Measurements from ENCODE around the gene FAM200A. TPM values are rescaled to one million over a fixed set of nuclear protein-coding genes. Genes with fewer than 3 reads are reported as not detected.
A peak's percentile ranks its signal among the peaks of the same experiment; 100 is the strongest.
"Not testable (repeated sequence)": the region's sequence is repeated elsewhere in the genome, so short reads cannot be mapped to it uniquely, and the experiment has no call there.

The FAM200A gene
- total RNA-seq, 1 experiment from 2014 or later: 4.7 TPM

- TF ChIP-seq TCF7L2 (IDR thresholded peaks at IDR 0.05; ENCODE audit: borderline replicate concordance, extremely low read depth, insufficient read depth, insufficient read length): no peak
- no peak for TF ChIP-seq JUND (IDR thresholded peaks at IDR 0.05)
- TF ChIP-seq POLR2AphosphoS5 (IDR thresholded peaks at IDR 0.05; ENCODE audit: low read depth, low read length): no peak
- TF ChIP-seq RAD21 (IDR thresholded peaks at IDR 0.05; ENCODE audit: low read depth): no peak
- no peak for TF ChIP-seq SP1 (IDR thresholded peaks at IDR 0.05; ENCODE audit: low read depth)
- TF ChIP-seq ELF1 (IDR thresholded peaks at IDR 0.05; ENCODE audit: borderline replicate concordance, low read depth): no peak
Measured at GRCh38 chr7:99553039-99553438, 1.1 kb upstream of the FAM200A start (continued).

- BruUV-seq (replicated peaks): TSS peak; percentile 67
- CTCF ChIA-PET: no interaction called here
- Histone ChIP-seq H2AFZ (ENCODE audit: low read depth, low read length, poor library complexity, severe bottlenecking) (no peak overlapping the region), H3K4me3 (replicated peaks in 1 of 2; ENCODE audit: low read depth in 1 of 2, low read length in 2 of 2) (peak overlapping the region; percentile 69 to 79), H3K4me1 (ENCODE audit: control insufficient read depth in 1 of 2, insufficient read depth in 2 of 2, low read length in 2 of 2) (peaks cover 3 to 17% of the 10 kb centered on the region in 2 experiments; a peak in 3 of 4 replicates), H3K27me3 (ENCODE audit: insufficient read depth, low read length) (no peaks in the 10 kb centered on the region), H3K9me2 (ENCODE audit: insufficient read depth) (no peaks in the 10 kb centered on the region), H3K9ac (ENCODE audit: low read length) (peak overlapping the region; percentile 88), H3K27ac (ENCODE audit: low read depth, low read length) (peak overlapping the region; percentile 38; the same call in 1 of the 2 replicates), H3K79me2 (ENCODE audit: insufficient read depth, low read length) (peaks cover 14% of the 10 kb centered on the region), H3K36me3 (ENCODE audit: control insufficient read depth in 1 of 2, insufficient read depth in 2 of 2, low read length in 2 of 2) (peaks cover 2 to 3% of the 10 kb centered on the region in 2 experiments; a peak in 2 of 4 replicates), H3K4me2 (ENCODE audit: low read length) (peak overlapping the region; percentile 86), H3K9me3 (ENCODE audit: control insufficient read depth in 1 of 2, insufficient read depth in 1 of 2, low read depth in 1 of 2, low read length in 2 of 2) (no peaks in the 10 kb centered on the region), H4K20me1 (ENCODE audit: insufficient read depth) (no peaks in the 10 kb centered on the region)
- RAD21 ChIA-PET (ENCODE audit: low non-redundant PET in 1 of 2, low total read pairs in 2 of 2, uncharacterized antibody in 2 of 2, unreplicated experiment in 2 of 2): no interaction called here
- no peak for DNase-seq (ENCODE audit: low read depth, low spot score)
- intact Hi-C loops (cut with micrococcal nuclease): no loop called here
- ATAC-seq: peak; percentile 23; the same call in 1 of the 2 replicates
- POLR2A ChIA-PET: no interaction called here
- no peak for TF ChIP-seq CBX3 (IDR thresholded peaks at IDR 0.05; ENCODE audit: low read depth)
- TF ChIP-seq MAX (IDR thresholded peaks at IDR 0.05): no peak
- no peak for TF ChIP-seq POLR2A (IDR thresholded peaks at IDR 0.05; ENCODE audit: borderline replicate concordance, extremely low read depth, insufficient read depth, insufficient read length)
- TF ChIP-seq SP1 (IDR thresholded peaks at IDR 0.05; ENCODE audit: low read depth): no peak
- no peak for TF ChIP-seq ATF3 (IDR thresholded peaks at IDR 0.05)
- TF ChIP-seq RAD21 (IDR thresholded peaks at IDR 0.05; ENCODE audit: low read depth): no peak
Measured at GRCh38 chr7:99551334-99551733, 580 bp downstream of the FAM200A start.

GRCh38 chr7:99549545-99549944, 2.4 kb downstream of the FAM200A start:
- RAD21 ChIA-PET (ENCODE audit: low non-redundant PET in 1 of 2, low total read pairs in 2 of 2, uncharacterized antibody in 2 of 2, unreplicated experiment in 2 of 2); H3K9me3 ChIP-seq (ENCODE audit: control insufficient read depth in 1 of 2, insufficient read depth in 1 of 2, low read depth in 1 of 2, low read length in 2 of 2); H3K36me3 ChIP-seq (ENCODE audit: control insufficient read depth in 1 of 2, insufficient read depth in 2 of 2, low read length in 2 of 2); H3K27me3 ChIP-seq (ENCODE audit: insufficient read depth, low read length); H4K20me1 ChIP-seq (ENCODE audit: insufficient read depth); H3K4me2 ChIP-seq (ENCODE audit: low read length); intact Hi-C loops (cut with micrococcal nuclease); H3K9me2 ChIP-seq (ENCODE audit: insufficient read depth); DNase-seq (ENCODE audit: low read depth, low spot score); BruUV-seq (replicated peaks); H3K79me2 ChIP-seq (ENCODE audit: insufficient read depth, low read length); CTCF ChIA-PET; H2AFZ ChIP-seq (ENCODE audit: low read depth, low read length, poor library complexity, severe bottlenecking); H3K9ac ChIP-seq (ENCODE audit: low read length); H3K27ac ChIP-seq (ENCODE audit: low read depth, low read length); POLR2A ChIA-PET; H3K4me3 ChIP-seq (replicated peaks in 1 of 2; ENCODE audit: low read depth in 1 of 2, low read length in 2 of 2); ATAC-seq: not testable (repeated sequence)
- H3K4me1 ChIP-seq (ENCODE audit: control insufficient read depth in 1 of 2, insufficient read depth in 2 of 2, low read length in 2 of 2): peaks cover 3 to 17% of the 10 kb centered on the region in 2 experiments; a peak in 3 of 4 replicates

- CTCF ChIA-PET: not testable (repeated sequence)
Measured at GRCh38 chr7:99545308-99545707, 6.6 kb downstream of the FAM200A start.

More at GRCh38 chr7:99545308-99545707, 6.6 kb downstream of the FAM200A start:
- H3K4me2 ChIP-seq (ENCODE audit: low read length); H3K9me2 ChIP-seq (ENCODE audit: insufficient read depth); H3K36me3 ChIP-seq (ENCODE audit: control insufficient read depth in 1 of 2, insufficient read depth in 2 of 2, low read length in 2 of 2); H2AFZ ChIP-seq (ENCODE audit: low read depth, low read length, poor library complexity, severe bottlenecking); H3K27me3 ChIP-seq (ENCODE audit: insufficient read depth, low read length); RAD21 ChIA-PET (ENCODE audit: low non-redundant PET in 1 of 2, low total read pairs in 2 of 2, uncharacterized antibody in 2 of 2, unreplicated experiment in 2 of 2); H3K9ac ChIP-seq (ENCODE audit: low read length); intact Hi-C loops (cut with micrococcal nuclease); DNase-seq (ENCODE audit: low read depth, low spot score); H4K20me1 ChIP-seq (ENCODE audit: insufficient read depth); H3K4me1 ChIP-seq (ENCODE audit: control insufficient read depth in 1 of 2, insufficient read depth in 2 of 2, low read length in 2 of 2); H3K4me3 ChIP-seq (replicated peaks in 1 of 2; ENCODE audit: low read depth in 1 of 2, low read length in 2 of 2); H3K27ac ChIP-seq (ENCODE audit: low read depth, low read length); BruUV-seq (replicated peaks); ATAC-seq; H3K79me2 ChIP-seq (ENCODE audit: insufficient read depth, low read length): not testable (repeated sequence)
- POLR2A ChIA-PET: interaction anchor here (0.7 kb wide), 2 partner anchors 48 to 99 kb away, joined by 3 read pairs; no protein-coding TSS in a partner anchor
- H3K9me3 ChIP-seq (ENCODE audit: control insufficient read depth in 1 of 2, insufficient read depth in 1 of 2, low read depth in 1 of 2, low read length in 2 of 2): peaks cover 6 to 13% of the 10 kb centered on the region in 2 experiments; a peak in 2 of 4 replicates

All from HCT116 (cell line).